Measurements from ENCODE around the gene LYPLAL1.
A peak's percentile ranks its signal among the peaks of the same experiment; 100 is the strongest.

Gene LYPLAL1

DNA sequence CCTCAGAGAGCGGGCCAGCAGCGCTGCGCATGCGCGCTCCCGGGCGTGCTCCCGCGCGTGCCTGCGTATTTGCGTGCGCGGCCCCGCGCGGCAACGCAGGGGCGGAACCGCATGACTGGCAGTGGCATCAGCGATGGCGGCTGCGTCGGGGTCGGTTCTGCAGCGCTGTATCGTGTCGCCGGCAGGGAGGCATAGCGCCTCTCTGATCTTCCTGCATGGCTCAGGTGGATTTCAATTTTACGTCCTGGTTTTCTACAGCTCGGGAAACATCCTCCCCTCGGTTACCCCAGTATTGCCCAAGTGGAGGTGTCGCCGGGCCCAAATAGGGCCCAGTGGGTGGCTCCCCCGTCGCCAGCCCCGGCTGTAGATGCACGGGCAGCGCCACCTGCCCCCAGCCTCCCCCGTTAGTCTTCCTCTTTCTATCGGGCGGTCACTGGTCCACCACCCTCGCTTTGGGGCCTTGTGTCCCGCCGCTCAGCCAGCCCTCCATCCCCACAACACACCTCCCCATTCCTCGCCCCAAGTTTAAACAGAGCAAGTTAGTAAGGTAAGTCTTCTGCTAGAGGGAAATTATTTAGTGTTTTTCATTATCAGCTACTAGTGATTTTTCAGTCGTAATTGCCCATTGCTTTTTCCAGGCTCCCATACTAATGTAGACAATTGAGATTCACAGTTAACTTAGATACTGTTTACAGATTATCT lies at the start of gene LYPLAL1:
Gene LYPLAL1 (plus strand): TSS at position 121 of the 702 bp plus-strand sequence. CDS start 13 bp downstream, at position 134.
- peak; percentile 40 for DNase-seq

GRCh38 chr1:219124163-219124562 lies 49.5 kb upstream of the LYPLAL1 start:
- DNase-seq: no peak

DNA sequence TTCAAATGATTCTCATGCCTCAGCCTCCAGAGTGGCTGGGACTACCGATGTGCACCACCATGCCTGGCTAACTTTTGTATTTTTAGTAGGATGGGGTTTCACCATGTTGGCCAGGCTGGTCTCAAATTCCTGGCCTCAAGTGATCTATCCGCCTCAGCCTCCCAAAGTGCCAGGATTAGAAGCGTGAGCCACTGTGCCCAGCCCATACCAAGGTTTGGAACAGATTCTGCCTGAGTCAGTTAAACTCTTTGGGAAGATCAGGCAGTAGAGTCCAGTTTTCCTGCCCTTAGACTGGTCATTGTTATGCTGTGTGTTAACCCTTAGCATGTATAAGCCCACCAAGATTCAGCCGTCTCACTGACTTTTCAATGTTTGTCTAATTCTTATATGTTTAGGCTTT lies 48.3 kb upstream of the LYPLAL1 start:
- no peak for DNase-seq

DNA sequence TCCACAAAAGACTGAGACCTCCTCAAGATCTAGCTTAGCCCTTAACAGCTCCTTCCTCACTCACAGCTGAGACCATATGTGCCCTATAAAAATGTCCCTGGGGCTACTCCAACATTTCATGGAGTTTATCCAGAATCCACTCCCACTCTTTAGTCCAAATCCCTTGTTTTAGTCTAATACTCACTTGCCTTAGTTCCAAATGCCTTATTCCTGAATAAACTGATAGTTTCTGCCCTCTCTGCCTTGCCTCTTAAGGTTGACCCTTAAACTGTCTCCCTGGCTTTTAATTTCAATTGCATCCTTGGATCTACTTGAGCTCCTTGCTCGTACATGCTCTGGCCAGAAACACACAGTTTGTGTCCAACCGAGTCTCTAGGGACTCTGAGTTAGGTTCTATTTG lies 47.3 kb upstream of the LYPLAL1 start:
- DNase-seq: no peak

GRCh38 chr1:219128957-219129356 lies 44.7 kb upstream of the LYPLAL1 start:
- no peak for DNase-seq

- DNase-seq: no peak
Measured at GRCh38 chr1:219130366-219130935, 43.2 kb upstream of the LYPLAL1 start.

GRCh38 chr1:219132939-219133338 lies 40.7 kb upstream of the LYPLAL1 start:
- no peak for DNase-seq

GRCh38 chr1:219138747-219139146 lies 34.9 kb upstream of the LYPLAL1 start:
- no peak for DNase-seq

- no peak for DNase-seq
Measured at GRCh38 chr1:219140303-219140877, 33.3 kb upstream of the LYPLAL1 start.

DNA sequence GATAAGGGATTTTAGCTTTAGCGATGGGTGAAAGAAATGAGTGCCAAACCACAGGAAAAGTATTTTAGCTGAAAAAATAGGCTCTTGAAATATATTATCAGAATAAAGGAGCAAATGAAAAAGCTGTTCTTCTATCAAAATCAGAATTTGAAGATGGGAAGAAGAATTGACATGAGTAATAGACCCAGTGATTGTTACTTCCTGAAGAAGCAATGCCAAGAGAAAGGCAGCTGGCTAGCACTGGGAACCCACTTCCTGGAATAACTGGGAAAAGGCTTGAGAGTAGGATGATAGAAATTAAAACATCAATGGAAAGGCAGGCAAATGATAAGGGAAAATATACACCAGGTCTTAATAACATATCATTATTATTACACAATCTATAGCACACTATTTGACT lies 29.9 kb upstream of the LYPLAL1 start:
- no peak for DNase-seq

DNA sequence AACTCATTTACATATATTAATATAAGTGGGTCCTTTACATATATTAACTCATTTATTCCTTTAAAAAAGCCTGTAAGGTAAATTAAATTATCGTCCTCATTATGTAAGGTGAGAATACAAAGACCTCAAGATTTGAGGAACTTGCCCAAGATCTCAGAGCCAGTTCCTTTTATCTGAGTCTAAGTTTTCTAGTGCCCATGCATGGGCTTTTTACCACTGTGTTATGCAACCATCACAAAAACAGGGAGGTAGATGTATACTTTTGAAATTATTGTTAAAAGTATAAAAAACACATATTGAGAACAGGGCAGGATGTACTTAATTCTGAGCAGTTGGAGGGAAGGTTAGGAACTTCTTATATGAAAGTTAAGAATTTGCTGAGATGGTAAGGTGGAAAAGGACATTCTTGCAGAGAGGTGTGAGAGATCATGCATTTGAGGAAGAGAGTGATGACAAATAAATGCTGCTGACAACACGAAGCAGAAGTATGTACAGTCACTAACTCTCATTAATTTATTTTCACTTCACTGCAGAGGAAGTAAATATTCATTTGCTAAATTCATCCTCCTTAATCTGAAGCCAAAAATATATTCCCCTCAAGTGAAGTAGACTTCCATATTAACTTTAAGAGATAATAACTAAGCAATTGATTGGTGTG lies 28.9 kb upstream of the LYPLAL1 start:
- no peak for DNase-seq

GRCh38 chr1:219147571-219148019 lies 26.1 kb upstream of the LYPLAL1 start:
- DNase-seq: no peak

DNA sequence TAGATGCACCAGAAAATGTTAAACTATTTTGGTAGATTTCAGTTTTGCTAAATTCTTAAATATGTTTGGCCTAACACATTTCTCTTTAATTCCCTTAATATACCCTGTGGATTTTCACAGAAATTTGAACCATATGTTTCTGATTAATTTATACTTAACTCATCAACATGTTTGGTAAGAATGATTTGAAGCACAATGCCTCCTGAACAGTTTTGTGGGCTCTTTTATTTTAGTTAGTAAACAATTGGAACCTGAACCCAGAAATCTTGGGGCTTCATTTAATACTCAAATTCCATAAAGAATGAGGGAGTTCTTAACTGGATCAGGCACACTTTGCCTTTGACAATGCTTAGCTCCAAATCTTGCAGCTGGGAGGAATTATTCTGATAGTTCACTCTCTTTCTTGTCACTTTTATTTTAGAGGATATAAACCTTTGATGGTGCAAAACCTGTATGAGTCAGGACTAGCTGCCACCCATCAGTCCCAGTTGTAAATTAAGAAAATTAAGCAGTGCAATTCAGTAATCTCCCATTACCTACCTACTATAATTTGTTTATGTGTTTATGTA lies 24.6 kb upstream of the LYPLAL1 start:
- DNase-seq: no peak

- no peak for DNase-seq
Measured at GRCh38 chr1:219149953-219150352, 23.7 kb upstream of the LYPLAL1 start.

DNA sequence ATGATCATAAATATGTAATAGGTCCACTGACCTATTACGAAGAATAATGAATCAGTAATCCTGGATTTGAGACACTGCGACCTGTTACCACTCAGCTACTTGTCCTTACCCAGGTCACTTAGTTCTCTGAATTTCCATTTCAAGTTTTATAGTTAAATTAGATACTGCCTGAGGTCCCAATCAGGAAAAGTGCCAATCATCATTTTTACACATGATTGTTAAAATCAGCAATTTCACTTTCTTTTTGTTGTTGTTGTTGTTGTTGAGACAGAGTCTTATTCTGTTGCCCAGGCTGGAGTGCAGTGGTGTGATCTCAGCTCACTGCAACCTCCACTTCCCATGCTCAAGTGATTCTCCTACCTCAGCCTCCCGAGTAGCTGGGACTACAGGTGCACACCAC lies 22.8 kb upstream of the LYPLAL1 start:
- DNase-seq: no peak

DNA sequence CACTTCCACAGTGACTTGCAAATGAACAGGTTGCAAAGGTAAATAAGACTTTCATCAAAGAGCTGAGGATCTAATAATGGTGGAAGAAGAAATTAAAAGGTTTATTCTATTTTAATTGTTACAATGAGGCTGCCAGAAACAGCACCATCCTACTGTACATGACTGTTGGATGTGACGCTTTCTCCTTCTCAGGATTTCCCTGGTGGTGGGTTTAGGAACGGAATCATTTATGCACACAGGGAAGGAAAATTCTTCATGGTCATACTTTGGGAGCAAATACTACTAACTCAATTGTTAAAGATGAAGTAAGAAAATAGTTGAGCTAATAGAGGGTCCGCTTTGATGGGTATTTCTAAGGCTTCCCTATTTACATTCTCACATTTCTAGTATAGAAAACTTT lies 22.2 kb upstream of the LYPLAL1 start:
- DNase-seq: no peak

GRCh38 chr1:219152751-219153150 lies 20.9 kb upstream of the LYPLAL1 start:
- DNase-seq: no peak

DNA sequence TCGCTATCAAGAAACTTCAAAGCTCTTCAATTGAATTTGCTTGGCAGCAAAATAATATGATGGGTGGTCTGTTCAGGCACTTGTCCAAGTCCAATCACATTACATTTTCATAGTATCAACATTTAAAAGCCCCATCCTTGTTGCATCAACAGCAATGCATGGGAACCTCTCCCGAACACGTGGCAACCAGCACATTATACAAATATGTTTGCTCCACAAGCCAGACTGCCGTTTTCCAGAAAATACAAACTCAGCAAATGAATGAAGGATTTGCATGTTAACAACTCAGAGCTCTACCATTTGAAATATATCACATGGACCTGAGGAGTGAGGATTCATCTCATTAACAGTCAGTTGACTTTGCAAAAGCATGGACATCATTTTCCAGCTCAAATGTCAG lies 20.0 kb upstream of the LYPLAL1 start:
- DNase-seq: no peak

- DNase-seq: no peak
Measured at GRCh38 chr1:219155135-219155534, 18.5 kb upstream of the LYPLAL1 start.

DNA sequence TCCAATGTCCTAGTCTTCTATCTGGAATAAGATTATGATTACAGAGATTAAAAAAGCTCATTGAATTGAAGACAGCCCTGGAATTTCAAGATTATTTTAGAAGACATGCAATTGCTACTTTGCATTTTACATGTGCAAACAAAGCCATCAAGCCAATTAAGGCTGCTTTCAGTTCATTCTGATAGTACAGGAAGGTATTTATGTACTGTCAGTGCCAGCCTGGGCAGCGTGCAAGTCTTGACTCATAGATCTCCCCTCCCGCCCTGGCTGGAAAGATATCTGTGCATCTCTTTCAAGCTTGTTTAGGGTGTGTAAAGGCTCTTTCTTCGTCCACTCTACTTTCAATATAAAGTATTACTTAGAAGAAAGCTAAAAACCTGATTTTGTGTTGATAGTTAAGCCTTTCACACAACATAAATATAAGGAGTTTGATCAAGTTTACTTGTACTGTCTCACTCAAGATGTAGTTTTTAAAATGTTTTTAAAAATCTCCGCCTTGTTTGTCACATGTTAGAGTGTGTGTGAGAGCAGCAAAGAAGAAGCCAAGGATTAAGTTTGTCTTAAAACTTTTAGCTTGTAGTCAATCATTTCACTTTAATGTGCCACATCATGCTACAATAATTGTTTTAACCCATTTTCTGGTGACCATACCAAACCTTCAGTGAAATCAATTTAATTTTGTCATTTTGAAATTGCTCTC lies 13.6 kb upstream of the LYPLAL1 start:
- DNase-seq: no peak

- no peak for DNase-seq
Measured at GRCh38 chr1:219160967-219161366, 12.7 kb upstream of the LYPLAL1 start.

GRCh38 chr1:219161371-219161770 lies 12.3 kb upstream of the LYPLAL1 start:
- DNase-seq: no peak

GRCh38 chr1:219163401-219163954 lies 10.2 kb upstream of the LYPLAL1 start:
- no peak for DNase-seq

Data from NCI-H1417 treated with DMSO at 0.1 percent for 48 hours (cell line).